Measurements from ENCODE around the gene ZNF214.

DNA sequence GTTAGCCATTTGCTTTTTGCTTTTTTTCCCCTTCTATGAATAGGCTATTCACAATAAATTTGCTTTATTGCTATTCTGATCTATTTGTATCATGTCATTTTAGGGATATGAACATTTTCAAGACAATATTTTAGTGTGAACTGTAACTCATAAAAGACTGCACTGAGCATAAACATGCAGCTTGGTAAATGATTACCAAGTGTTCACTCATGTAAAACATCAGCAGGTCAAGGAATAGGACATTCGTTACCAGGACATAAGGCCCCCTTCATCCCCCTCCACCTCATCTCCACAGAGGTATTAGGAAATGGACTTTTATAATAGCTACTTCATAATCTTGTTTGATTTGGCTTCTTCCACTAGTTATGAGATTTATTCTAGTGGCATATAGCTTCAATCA, 12.5 kb upstream of the ZNF214 start:
- TF ChIP-seq, protein P1, sequence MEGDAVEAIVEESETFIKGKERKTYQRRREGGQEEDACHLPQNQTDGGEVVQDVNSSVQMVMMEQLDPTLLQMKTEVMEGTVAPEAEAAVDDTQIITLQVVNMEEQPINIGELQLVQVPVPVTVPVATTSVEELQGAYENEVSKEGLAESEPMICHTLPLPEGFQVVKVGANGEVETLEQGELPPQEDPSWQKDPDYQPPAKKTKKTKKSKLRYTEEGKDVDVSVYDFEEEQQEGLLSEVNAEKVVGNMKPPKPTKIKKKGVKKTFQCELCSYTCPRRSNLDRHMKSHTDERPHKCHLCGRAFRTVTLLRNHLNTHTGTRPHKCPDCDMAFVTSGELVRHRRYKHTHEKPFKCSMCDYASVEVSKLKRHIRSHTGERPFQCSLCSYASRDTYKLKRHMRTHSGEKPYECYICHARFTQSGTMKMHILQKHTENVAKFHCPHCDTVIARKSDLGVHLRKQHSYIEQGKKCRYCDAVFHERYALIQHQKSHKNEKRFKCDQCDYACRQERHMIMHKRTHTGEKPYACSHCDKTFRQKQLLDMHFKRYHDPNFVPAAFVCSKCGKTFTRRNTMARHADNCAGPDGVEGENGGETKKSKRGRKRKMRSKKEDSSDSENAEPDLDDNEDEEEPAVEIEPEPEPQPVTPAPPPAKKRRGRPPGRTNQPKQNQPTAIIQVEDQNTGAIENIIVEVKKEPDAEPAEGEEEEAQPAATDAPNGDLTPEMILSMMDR (IDR thresholded peaks at IDR 0.05), result no peak
- no peak for TF ChIP-seq POLR2A (IDR thresholded peaks at IDR 0.05)
